ENCODE results near the gene DSCAML1.

The DSCAML1 gene

DNA sequence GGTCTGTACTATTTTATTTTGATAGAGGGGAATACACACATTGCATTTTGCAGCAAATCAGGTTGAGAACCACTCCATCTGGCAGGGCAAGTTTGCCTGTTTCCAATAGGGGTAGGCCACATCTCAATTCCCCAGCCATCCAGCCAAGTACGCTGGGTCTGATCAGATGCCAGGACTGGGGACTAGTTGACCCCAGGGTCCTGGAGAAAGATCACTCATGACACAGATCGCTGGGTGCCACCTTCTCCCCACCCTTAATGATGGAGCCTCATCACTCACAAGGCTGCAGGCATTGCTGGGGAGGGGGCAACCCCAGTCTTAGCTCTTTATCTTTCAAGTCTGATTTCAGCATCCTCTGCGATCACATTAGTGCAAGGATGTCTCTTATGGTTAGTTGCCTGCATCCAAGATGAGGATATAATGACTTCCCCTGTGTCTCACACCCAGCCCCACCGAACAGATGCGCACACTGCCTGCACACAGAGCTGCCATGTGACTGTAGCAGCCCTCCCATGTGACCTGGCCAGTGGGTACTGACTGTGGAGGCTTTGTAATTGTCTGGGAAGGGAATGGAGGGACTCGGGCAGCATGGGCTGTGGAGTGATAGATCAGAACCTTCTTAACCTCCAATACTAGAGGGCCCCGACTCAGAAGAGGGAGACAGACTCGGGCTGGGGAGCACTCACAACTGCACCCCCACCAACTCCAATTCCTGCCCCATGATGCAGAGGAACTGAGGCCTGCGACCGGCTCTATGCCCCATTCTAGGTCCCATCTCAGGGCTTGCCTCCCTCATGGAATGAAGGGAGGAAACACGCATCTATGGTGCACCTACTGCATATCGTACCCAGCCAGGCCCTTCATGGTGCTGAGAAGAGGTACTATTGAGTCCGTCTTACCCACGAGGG is 155.8 kb downstream of the DSCAML1 start:
- no peaks in the 10 kb centered on the region for H3K27me3 ChIP-seq (ENCODE audit: control insufficient read depth, insufficient read depth, low read length)
- no peak overlapping the region for H3K9ac ChIP-seq (ENCODE audit: low read depth, low read length)
- H3K27ac ChIP-seq (ENCODE audit: low read depth, low read length) = no peak overlapping the region
- H3K4me1 ChIP-seq (ENCODE audit: control insufficient read depth, insufficient read depth, low read length) = peaks cover 5% of the 10 kb centered on the region; the same call in 1 of the 2 replicates
- H3K36me3 ChIP-seq (ENCODE audit: control insufficient read depth, insufficient read depth, low read length) = no peaks in the 10 kb centered on the region
- no peaks in the 10 kb centered on the region for H3K9me3 ChIP-seq (ENCODE audit: control insufficient read depth, insufficient read depth, low read length)
- H3K4me3 ChIP-seq (ENCODE audit: low read depth, low read length) = no peak overlapping the region

DNA sequence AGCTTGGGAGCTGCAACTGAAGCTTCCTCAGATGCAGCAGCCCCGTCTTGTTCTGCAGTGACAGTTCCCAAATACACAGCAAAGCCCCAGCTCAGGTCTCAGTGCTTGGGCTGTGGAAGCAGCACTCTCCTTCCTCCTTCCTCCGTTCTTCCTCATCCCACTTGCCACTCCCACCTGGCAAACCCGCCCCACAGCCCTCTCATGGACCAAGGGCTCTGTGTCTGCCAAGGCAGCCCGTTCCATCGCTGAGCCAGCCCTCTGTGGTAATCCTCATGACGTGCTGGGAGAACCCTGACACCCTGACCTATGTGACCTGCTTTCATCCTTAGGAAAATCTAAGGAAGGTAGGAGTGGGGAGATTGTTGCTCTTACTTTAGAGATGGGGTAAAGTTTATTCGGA is 157.0 kb downstream of the DSCAML1 start:
- Histone ChIP-seq H3K27me3 (ENCODE audit: control insufficient read depth, insufficient read depth, low read length) (no peaks in the 10 kb centered on the region), H3K36me3 (ENCODE audit: control insufficient read depth, insufficient read depth, low read length) (no peaks in the 10 kb centered on the region)

GRCh38 chr11:117639601-117640000 is 157.4 kb downstream of the DSCAML1 start:
- Histone ChIP-seq H3K27ac (ENCODE audit: low read depth, low read length) (no peak overlapping the region), H3K27me3 (ENCODE audit: control insufficient read depth, insufficient read depth, low read length) (no peaks in the 10 kb centered on the region), H3K4me3 (ENCODE audit: low read depth, low read length) (no peak overlapping the region)

More for the DNA sequence above, 157.0 kb downstream of the DSCAML1 start:
- H3K4me1 ChIP-seq (ENCODE audit: control insufficient read depth, insufficient read depth, low read length) = peaks cover 5% of the 10 kb centered on the region; the same call in 1 of the 2 replicates
- no peak overlapping the region for H3K4me3 ChIP-seq (ENCODE audit: low read depth, low read length)
- no peak overlapping the region for H3K27ac ChIP-seq (ENCODE audit: low read depth, low read length)
- no peak overlapping the region for H3K9ac ChIP-seq (ENCODE audit: low read depth, low read length)
- no peaks in the 10 kb centered on the region for H3K9me3 ChIP-seq (ENCODE audit: control insufficient read depth, insufficient read depth, low read length)

GRCh38 chr11:117638911-117639543 is 158.0 kb downstream of the DSCAML1 start:
- Histone ChIP-seq H3K36me3 (ENCODE audit: control insufficient read depth, insufficient read depth, low read length) (no peaks in the 10 kb centered on the region), H3K9ac (ENCODE audit: low read depth, low read length) (no peak overlapping the region), H3K9me3 (ENCODE audit: control insufficient read depth, insufficient read depth, low read length) (no peaks in the 10 kb centered on the region), H3K27me3 (ENCODE audit: control insufficient read depth, insufficient read depth, low read length) (no peaks in the 10 kb centered on the region), H3K4me1 (ENCODE audit: control insufficient read depth, insufficient read depth, low read length) (peaks cover 5% of the 10 kb centered on the region; the same call in 1 of the 2 replicates), H3K4me3 (ENCODE audit: low read depth, low read length) (no peak overlapping the region), H3K27ac (ENCODE audit: low read depth, low read length) (no peak overlapping the region)

More at GRCh38 chr11:117639601-117640000, 157.4 kb downstream of the DSCAML1 start:
- H3K4me1 ChIP-seq (ENCODE audit: control insufficient read depth, insufficient read depth, low read length) = peaks cover 5% of the 10 kb centered on the region; the same call in 1 of the 2 replicates
- H3K36me3 ChIP-seq (ENCODE audit: control insufficient read depth, insufficient read depth, low read length) = no peaks in the 10 kb centered on the region
- H3K9ac ChIP-seq (ENCODE audit: low read depth, low read length) = no peak overlapping the region
- no peaks in the 10 kb centered on the region for H3K9me3 ChIP-seq (ENCODE audit: control insufficient read depth, insufficient read depth, low read length)

DNA sequence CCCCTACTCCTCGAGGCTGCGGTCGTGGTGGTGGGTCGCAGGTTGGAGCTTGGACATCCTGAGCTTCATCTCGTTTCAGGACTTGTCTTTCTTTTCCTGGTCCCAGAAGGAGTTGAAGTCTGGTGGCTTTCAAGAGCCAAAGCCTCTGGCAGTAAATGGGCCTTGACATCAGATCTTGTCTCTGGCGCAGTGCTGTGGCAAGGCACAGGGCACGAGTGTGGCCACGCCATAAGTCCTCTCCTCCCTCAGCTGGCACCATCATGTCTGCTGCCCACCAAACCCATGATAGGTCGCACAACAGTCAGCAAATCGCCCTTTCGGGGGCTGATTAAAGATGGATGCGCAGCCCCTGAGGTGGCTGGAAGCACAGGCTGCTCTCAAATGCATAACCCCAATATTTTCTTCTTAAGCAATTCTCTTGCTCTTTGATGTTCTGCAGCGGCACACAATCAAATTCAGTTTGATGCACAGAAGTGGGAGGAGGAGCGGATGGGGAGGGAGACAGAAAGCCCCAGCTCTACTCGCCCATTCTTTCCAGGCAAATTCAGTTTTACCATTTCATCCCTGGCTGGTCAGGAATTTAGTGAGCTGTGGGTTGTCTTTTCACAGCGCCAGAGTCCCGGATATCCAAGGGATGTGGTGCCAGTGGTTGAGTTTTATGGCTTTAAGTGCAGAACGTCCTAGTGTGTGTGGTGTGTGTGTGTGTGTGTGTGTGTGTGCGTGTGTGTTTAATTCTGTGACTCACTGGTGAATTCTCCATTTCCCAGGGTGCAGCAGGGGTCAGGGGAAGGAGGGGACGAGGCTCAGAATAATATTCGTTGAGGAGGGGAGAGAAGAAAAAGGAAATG is 162.0 kb downstream of the DSCAML1 start:
- Histone ChIP-seq H3K9me3 (ENCODE audit: control insufficient read depth, insufficient read depth, low read length) (no peaks in the 10 kb centered on the region), H3K9ac (ENCODE audit: low read depth, low read length) (no peak overlapping the region), H3K36me3 (ENCODE audit: control insufficient read depth, insufficient read depth, low read length) (no peaks in the 10 kb centered on the region), H3K27me3 (ENCODE audit: control insufficient read depth, insufficient read depth, low read length) (no peaks in the 10 kb centered on the region; the same call in 1 of the 2 replicates), H3K27ac (ENCODE audit: low read depth, low read length) (no peak overlapping the region), H3K4me3 (ENCODE audit: low read depth, low read length) (no peak overlapping the region), H3K4me1 (ENCODE audit: control insufficient read depth, insufficient read depth, low read length) (peaks cover 5% of the 10 kb centered on the region; the same call in 1 of the 2 replicates)

GRCh38 chr11:117633976-117634755 is 162.8 kb downstream of the DSCAML1 start:
- Histone ChIP-seq H3K27me3 (ENCODE audit: control insufficient read depth, insufficient read depth, low read length) (no peaks in the 10 kb centered on the region; the same call in 1 of the 2 replicates), H3K4me3 (ENCODE audit: low read depth, low read length) (no peak overlapping the region), H3K4me1 (ENCODE audit: control insufficient read depth, insufficient read depth, low read length) (peaks cover 5% of the 10 kb centered on the region; the same call in 1 of the 2 replicates), H3K9ac (ENCODE audit: low read depth, low read length) (no peak overlapping the region), H3K27ac (ENCODE audit: low read depth, low read length) (no peak overlapping the region), H3K9me3 (ENCODE audit: control insufficient read depth, insufficient read depth, low read length) (no peaks in the 10 kb centered on the region), H3K36me3 (ENCODE audit: control insufficient read depth, insufficient read depth, low read length) (no peaks in the 10 kb centered on the region)

GRCh38 chr11:117633186-117633754 is 163.7 kb downstream of the DSCAML1 start:
- H3K27ac ChIP-seq (ENCODE audit: low read depth, low read length) = no peak overlapping the region
- H3K27me3 ChIP-seq (ENCODE audit: control insufficient read depth, insufficient read depth, low read length) = no peaks in the 10 kb centered on the region; the same call in 1 of the 2 replicates
- H3K9me3 ChIP-seq (ENCODE audit: control insufficient read depth, insufficient read depth, low read length) = no peaks in the 10 kb centered on the region
- no peaks in the 10 kb centered on the region for H3K36me3 ChIP-seq (ENCODE audit: control insufficient read depth, insufficient read depth, low read length)
- no peak overlapping the region for H3K9ac ChIP-seq (ENCODE audit: low read depth, low read length)
- H3K4me3 ChIP-seq (ENCODE audit: low read depth, low read length) = no peak overlapping the region
- H3K4me1 ChIP-seq (ENCODE audit: control insufficient read depth, insufficient read depth, low read length) = peaks cover 5% of the 10 kb centered on the region; the same call in 1 of the 2 replicates

DNA sequence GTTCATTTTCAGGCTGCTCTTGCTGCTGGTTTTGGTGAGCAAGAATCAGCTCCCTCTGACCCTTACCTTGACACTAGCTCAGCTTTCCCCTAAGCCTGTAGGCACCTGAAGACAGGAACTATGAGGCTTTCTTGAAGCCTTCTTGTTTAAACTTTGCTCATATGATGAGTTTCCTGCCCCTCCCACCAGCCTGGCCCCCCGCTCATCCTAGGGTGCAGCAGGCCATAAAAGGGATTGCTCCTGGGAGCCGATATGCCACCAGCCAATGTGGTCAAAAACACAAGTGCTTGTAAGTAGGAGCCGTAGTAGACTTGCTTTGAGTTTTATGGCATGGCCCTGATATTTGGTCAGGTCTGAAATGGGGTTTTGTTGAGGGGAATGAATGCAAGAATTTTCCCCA is 164.7 kb downstream of the DSCAML1 start:
- Histone ChIP-seq H3K4me1 (ENCODE audit: control insufficient read depth, insufficient read depth, low read length) (no peaks in the 10 kb centered on the region), H3K9ac (ENCODE audit: low read depth, low read length) (no peak overlapping the region), H3K4me3 (ENCODE audit: low read depth, low read length) (no peak overlapping the region), H3K27me3 (ENCODE audit: control insufficient read depth, insufficient read depth, low read length) (no peaks in the 10 kb centered on the region; the same call in 1 of the 2 replicates), H3K27ac (ENCODE audit: low read depth, low read length) (no peak overlapping the region), H3K9me3 (ENCODE audit: control insufficient read depth, insufficient read depth, low read length) (no peaks in the 10 kb centered on the region), H3K36me3 (ENCODE audit: control insufficient read depth, insufficient read depth, low read length) (no peaks in the 10 kb centered on the region)

DNA sequence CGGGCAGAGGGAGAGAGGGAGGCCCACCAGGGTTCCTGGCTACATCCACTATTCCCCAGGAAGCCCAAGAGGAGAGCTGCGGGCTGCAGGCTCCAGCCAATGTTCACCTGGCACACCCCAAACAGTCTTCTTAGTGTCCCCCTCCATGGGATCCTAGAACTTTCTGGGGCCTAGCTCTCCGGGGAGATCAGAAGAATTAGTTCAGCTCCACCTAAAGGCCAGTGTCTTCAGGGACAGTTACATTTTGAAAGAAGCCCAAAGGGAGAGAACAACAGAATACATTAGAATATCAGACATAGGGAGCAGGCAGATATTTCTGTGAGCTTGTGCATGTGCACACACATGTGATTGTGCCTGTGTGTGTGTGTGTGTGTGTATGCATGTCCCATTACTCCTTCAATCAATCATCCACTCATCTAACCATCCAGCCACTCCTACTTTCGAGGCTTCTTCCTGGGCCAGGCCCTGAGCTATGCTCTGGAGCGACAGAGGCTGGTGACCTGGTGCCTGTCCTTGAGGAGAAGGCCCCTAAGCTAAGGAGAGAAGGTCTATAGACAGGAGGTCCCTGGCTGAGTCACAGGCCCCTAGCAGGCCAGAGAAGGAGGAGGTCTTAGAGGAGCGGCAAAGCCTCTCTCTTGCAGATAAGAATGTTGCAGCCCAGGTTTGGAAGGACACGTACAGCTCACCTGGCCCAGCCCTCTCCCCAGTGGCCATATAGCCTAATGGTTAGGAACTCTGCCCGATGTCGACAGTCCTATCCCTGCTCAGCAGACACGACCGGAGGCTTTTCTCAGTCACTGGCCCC is 165.5 kb downstream of the DSCAML1 start:
- no peaks in the 10 kb centered on the region for H3K36me3 ChIP-seq (ENCODE audit: control insufficient read depth, insufficient read depth, low read length)
- no peak overlapping the region for H3K4me3 ChIP-seq (ENCODE audit: low read depth, low read length)
- H3K9ac ChIP-seq (ENCODE audit: low read depth, low read length) = no peak overlapping the region
- no peaks in the 10 kb centered on the region for H3K4me1 ChIP-seq (ENCODE audit: control insufficient read depth, insufficient read depth, low read length)
- H3K9me3 ChIP-seq (ENCODE audit: control insufficient read depth, insufficient read depth, low read length) = no peaks in the 10 kb centered on the region
- H3K27me3 ChIP-seq (ENCODE audit: control insufficient read depth, insufficient read depth, low read length) = no peaks in the 10 kb centered on the region; the same call in 1 of the 2 replicates
- H3K27ac ChIP-seq (ENCODE audit: low read depth, low read length) = no peak overlapping the region

Data from HUES48 (cell line).